ENCODE data around the gene AQP5. TPM values are rescaled to one million over a fixed set of nuclear protein-coding genes. Genes with fewer than 3 reads are reported as not detected.

AQP5 gene
- total RNA-seq, 6 experiments from 2014 or later = not detected

DNA sequence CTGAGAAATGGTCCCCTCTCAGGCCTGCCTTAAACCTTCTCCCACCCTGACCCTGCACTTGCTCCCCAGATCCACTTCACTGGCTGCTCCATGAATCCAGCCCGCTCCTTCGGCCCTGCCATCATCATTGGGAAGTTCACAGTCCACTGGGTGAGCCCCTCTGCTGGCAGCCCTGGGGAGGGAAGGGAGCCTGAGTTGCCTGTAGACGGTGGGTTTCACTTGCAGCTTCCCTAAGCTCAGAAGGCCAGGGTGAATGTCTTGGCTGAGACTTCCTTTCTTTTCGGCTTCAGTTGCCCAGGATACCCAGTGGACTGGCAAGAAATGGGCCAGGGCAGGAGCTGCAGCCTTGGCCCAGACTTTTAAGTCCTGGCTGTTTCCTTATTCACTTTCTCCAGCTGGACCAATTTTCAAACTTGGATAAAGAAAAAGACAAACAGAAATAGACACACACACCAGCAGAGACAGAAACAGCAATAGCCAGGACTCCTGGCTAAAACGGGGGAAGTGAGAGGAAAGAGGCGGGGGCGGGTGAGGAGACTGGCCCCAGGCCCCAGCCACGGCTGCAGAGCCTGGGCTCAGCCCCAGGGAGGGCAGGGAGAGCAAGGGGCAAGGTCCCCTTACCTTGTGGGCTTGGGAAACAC lies 13.1 kb downstream of the AQP5 start:
- no peak overlapping the region for H3K4me3 ChIP-seq
- H3K27me3 ChIP-seq = no peaks in the 10 kb centered on the region
- no peaks in the 10 kb centered on the region for H3K4me1 ChIP-seq
- ATAC-seq (no peak), DNase-seq (no peak)
- H3K9me3 ChIP-seq = no peaks in the 10 kb centered on the region
- intact Hi-C loops (cut with DNase I) = loop anchor here (5.0 kb wide), 2 partner anchors 83 to 98 kb away; partner anchors contain the start of gene ASIC1 (in 1 of the 2)
- no peaks in the 10 kb centered on the region for H3K36me3 ChIP-seq
- 60% methylated on average over 8 of the region's 8 CpGs for WGBS (ENCODE audit: insufficient coverage, low coverage, low lambda C conversion rate, missing lambda C conversion rate)
- TF ChIP-seq, protein P1, sequence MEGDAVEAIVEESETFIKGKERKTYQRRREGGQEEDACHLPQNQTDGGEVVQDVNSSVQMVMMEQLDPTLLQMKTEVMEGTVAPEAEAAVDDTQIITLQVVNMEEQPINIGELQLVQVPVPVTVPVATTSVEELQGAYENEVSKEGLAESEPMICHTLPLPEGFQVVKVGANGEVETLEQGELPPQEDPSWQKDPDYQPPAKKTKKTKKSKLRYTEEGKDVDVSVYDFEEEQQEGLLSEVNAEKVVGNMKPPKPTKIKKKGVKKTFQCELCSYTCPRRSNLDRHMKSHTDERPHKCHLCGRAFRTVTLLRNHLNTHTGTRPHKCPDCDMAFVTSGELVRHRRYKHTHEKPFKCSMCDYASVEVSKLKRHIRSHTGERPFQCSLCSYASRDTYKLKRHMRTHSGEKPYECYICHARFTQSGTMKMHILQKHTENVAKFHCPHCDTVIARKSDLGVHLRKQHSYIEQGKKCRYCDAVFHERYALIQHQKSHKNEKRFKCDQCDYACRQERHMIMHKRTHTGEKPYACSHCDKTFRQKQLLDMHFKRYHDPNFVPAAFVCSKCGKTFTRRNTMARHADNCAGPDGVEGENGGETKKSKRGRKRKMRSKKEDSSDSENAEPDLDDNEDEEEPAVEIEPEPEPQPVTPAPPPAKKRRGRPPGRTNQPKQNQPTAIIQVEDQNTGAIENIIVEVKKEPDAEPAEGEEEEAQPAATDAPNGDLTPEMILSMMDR (IDR thresholded peaks at IDR 0.05) = no peak
- TF ChIP-seq POLR2A (IDR thresholded peaks at IDR 0.05) = no peak
- H3K27ac ChIP-seq = no peak overlapping the region

DNA sequence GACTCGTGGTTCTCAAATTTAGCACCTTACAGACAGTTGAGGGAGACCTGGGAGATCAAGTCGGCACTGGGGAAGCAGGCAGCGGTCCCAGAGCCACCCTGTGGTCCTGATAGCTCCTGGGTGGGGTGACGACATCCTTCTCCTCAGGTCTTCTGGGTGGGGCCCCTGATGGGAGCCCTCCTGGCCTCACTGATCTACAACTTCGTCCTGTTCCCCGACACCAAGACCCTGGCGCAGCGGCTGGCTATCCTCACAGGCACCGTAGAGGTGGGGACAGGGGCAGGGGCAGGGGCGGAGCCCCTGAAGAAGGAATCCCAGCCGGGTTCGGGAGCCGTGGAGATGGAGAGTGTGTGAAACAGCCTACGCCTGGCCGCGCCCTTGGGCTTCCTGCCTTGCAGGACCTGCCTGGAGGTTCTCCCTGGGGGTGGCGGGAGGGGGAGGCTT lies 13.7 kb downstream of the AQP5 start:
- no peaks in the 10 kb centered on the region for H3K27me3 ChIP-seq
- intact Hi-C loops (cut with DNase I) = no loop called here
- TF ChIP-seq POLR2A (IDR thresholded peaks at IDR 0.05) = no peak
- TF ChIP-seq, protein P1 (IDR thresholded peaks at IDR 0.05) = no peak
- no peak for ATAC-seq
- no peak for DNase-seq
- 81% methylated on average over 9 of the region's 17 CpGs for WGBS (ENCODE audit: insufficient coverage, low coverage, low lambda C conversion rate, missing lambda C conversion rate)
- no peak overlapping the region for H3K4me3 ChIP-seq
- no peak overlapping the region for H3K27ac ChIP-seq
- no peaks in the 10 kb centered on the region for H3K36me3 ChIP-seq
- H3K9me3 ChIP-seq = no peaks in the 10 kb centered on the region
- peaks cover 0 to 2% (median 0%) of the 10 kb centered on the region in 4 donors for H3K4me1 ChIP-seq

DNA sequence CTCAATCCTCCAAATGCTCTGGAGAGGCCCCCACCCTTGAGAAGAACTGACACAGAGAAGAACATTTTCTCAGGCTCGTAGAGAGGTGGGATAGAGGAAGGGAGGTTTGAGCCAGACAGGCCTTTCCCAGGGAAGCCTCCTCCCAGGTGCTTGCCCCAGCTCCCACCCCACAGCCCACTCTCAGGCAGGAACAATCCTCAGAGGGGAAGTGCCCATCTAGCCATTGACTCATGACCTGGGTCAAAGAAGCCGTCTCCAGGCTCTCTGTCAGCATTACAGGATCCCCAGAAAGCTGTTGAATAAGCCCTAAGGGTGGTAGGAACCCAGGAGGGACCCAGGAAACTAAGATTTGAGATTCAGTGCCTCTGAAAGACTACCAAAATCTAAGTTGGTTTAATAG lies 14.9 kb downstream of the AQP5 start:
- peaks cover 0 to 12% (median 0%) of the 10 kb centered on the region in 4 donors for H3K4me1 ChIP-seq
- no peak for DNase-seq
- ATAC-seq = no peak
- no peak overlapping the region for H3K4me3 ChIP-seq
- intact Hi-C loops (cut with DNase I) = no loop called here
- no peak for TF ChIP-seq POLR2A (IDR thresholded peaks at IDR 0.05)
- TF ChIP-seq, protein P1 (IDR thresholded peaks at IDR 0.05) = no peak
- H3K27ac ChIP-seq = no peak overlapping the region
- H3K27me3 ChIP-seq = no peaks in the 10 kb centered on the region
- no peaks in the 10 kb centered on the region for H3K9me3 ChIP-seq
- no peaks in the 10 kb centered on the region for H3K36me3 ChIP-seq
- WGBS (ENCODE audit: insufficient coverage, low coverage, low lambda C conversion rate, missing lambda C conversion rate) = 50% methylated on average over 2 of the region's 2 CpGs

DNA sequence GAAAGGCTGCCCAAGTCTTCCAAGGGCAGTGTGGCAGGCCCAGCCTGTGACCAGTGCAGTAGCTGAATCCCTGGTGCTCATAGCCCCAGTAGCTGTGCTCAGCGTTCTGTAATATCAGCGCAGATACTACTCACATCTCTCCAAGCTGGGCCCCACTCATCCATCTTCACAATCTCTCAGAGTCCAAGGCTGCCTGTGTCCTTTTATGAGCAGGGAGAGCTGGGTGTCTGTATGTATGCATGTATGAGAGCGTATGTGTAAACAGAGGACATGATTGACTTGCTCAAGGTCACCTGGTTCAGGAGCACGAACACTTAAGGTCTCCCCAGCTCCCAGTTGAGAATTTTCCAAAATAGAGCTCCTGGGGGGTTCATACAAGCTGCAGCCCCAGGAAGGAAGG lies 16.5 kb downstream of the AQP5 start:
- H3K27ac ChIP-seq = no peak overlapping the region
- peaks cover 0 to 12% (median 0%) of the 10 kb centered on the region in 4 donors for H3K4me1 ChIP-seq
- no peak overlapping the region for H3K4me3 ChIP-seq
- TF ChIP-seq POLR2A (IDR thresholded peaks at IDR 0.05) = no peak
- TF ChIP-seq, protein P1 (IDR thresholded peaks at IDR 0.05) = no peak
- 88% methylated on average over 3 of the region's 4 CpGs for WGBS (ENCODE audit: insufficient coverage, low coverage, low lambda C conversion rate, missing lambda C conversion rate)
- no peak for DNase-seq
- H3K36me3 ChIP-seq = no peaks in the 10 kb centered on the region
- no peak for ATAC-seq
- H3K9me3 ChIP-seq = no peaks in the 10 kb centered on the region
- H3K27me3 ChIP-seq = no peaks in the 10 kb centered on the region
- intact Hi-C loops (cut with DNase I) = no loop called here
